Measurements from ENCODE around the gene DDX11.

DNA sequence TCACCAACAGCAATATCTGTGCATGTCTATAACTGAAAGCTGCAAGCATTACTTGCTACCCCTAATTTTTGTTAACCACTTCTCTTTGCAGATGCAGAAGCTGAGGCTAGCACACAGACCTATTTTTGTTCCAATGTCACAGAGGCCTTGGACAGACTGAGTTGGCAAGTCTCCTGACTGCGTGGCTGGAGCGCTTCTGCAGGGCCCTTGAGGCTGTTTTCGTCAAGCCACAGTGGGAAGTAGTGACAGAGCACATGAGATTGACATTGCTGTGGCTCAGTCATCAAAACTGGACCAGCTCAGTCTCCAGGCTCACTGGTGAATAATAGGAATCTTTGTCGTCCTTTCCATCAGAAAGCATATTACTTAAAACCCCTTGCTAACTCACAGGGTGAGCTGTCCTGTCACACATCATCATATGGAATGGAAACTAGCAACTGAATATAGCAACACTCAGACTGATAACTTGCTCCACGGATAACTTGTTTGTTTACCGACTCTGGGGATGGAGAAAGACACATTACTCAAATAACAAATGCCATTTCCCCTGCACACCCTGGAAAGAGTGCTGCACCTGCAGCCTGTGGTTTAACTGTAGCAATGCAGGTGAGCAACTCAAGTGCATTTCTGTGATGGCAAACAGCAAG, 43.6 kb upstream of the DDX11 start:
- TF ChIP-seq CTCF (IDR thresholded peaks at IDR 0.05; ENCODE audit: poor library complexity, severe bottlenecking) (no peak), RAD21 (conservative IDR thresholded peaks at IDR 0.05) (no peak)

Measured in neural cell (in vitro differentiated cells).